ENCODE measurements around the gene MGLL.

DNA sequence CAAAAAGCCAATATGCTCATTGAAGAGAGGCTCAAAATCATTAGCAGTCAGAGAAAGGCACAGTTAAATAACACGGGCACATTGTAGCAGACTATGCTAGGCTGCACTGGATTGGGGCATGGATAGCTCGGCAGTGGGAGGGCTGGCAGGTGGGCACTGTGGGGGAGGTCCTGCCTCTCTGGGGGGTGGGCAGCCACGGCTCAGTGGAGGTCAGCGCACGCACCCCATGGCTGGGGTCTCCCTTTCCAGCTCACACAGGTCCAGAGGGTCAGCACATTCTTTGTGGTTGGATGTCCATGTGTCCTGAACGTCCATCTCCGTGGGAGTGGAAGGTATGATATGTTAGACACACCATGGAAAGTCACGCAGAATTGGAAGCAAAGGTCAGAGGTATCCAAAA, 18.4 kb upstream of the MGLL start:
- TF ChIP-seq, protein P1, sequence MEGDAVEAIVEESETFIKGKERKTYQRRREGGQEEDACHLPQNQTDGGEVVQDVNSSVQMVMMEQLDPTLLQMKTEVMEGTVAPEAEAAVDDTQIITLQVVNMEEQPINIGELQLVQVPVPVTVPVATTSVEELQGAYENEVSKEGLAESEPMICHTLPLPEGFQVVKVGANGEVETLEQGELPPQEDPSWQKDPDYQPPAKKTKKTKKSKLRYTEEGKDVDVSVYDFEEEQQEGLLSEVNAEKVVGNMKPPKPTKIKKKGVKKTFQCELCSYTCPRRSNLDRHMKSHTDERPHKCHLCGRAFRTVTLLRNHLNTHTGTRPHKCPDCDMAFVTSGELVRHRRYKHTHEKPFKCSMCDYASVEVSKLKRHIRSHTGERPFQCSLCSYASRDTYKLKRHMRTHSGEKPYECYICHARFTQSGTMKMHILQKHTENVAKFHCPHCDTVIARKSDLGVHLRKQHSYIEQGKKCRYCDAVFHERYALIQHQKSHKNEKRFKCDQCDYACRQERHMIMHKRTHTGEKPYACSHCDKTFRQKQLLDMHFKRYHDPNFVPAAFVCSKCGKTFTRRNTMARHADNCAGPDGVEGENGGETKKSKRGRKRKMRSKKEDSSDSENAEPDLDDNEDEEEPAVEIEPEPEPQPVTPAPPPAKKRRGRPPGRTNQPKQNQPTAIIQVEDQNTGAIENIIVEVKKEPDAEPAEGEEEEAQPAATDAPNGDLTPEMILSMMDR (IDR thresholded peaks at IDR 0.05; ENCODE audit: low read length) = no peak
- no peak for TF ChIP-seq EZH2 (IDR thresholded peaks at IDR 0.05; ENCODE audit: borderline replicate concordance, low read length)

Data from OCI-LY1 (cell line).